DMS114 treated with DMSO at 0.1 percent for 48 hours (cell line): ENCODE measurements around the gene CMTR2.
"Not testable (repeated sequence)": the region's sequence is repeated elsewhere in the genome, so short reads cannot be mapped to it uniquely, and the experiment has no call there.

Source experiments
- DNase-seq: peaks from one replicate; lab custom pipeline; 2025; ENCODE audit not compliant: unreplicated experiment; lab: John Stamatoyannopoulos, UW

CMTR2 gene

GRCh38 chr16:71288890-71289731 is at the start of gene CMTR2:
Gene CMTR2 (minus strand): TSS chr16:71289402. CDS start chr16:71285920, 3,482 bp downstream.
- peak; percentile 96 for DNase-seq

- DNase-seq: no peak
These were observed 49.4 kb upstream of the CMTR2 start for GRCh38 chr16:71338632-71339031.

- no peak for DNase-seq
These were observed 49.0 kb upstream of the CMTR2 start for GRCh38 chr16:71338193-71338592.

- DNase-seq: no peak
These were observed 48.4 kb upstream of the CMTR2 start for GRCh38 chr16:71337631-71338030.

GRCh38 chr16:71328151-71328550 is 38.9 kb upstream of the CMTR2 start:
- no peak for DNase-seq

GRCh38 chr16:71327720-71328119 is 38.5 kb upstream of the CMTR2 start:
- DNase-seq: no peak

- no peak for DNase-seq
These were observed 30.8 kb upstream of the CMTR2 start for GRCh38 chr16:71319999-71320398.

- no peak for DNase-seq
These were observed 26.1 kb upstream of the CMTR2 start for GRCh38 chr16:71315269-71315668.

GRCh38 chr16:71313591-71313990 is 24.4 kb upstream of the CMTR2 start:
- not testable (repeated sequence) for DNase-seq

- peak; percentile 32 for DNase-seq
These were observed 22.5 kb upstream of the CMTR2 start for GRCh38 chr16:71311553-71312158.

GRCh38 chr16:71303938-71304337 is 14.7 kb upstream of the CMTR2 start:
- no peak for DNase-seq

- no peak for DNase-seq
These were observed 8.1 kb upstream of the CMTR2 start for GRCh38 chr16:71297341-71297634.

- DNase-seq: no peak
These were observed 7.6 kb upstream of the CMTR2 start for GRCh38 chr16:71296584-71297340.

GRCh38 chr16:71295950-71296349 is 6.7 kb upstream of the CMTR2 start:
- no peak for DNase-seq

GRCh38 chr16:71293919-71294318 is 4.7 kb upstream of the CMTR2 start:
- DNase-seq: no peak

GRCh38 chr16:71292095-71292494 is 2.9 kb upstream of the CMTR2 start:
- DNase-seq: not testable (repeated sequence)

GRCh38 chr16:71289732-71290062 is 495 bp upstream of the CMTR2 start:
- DNase-seq: no peak

GRCh38 chr16:71288570-71288889 is 672 bp downstream of the CMTR2 start:
- DNase-seq: no peak

- DNase-seq: no peak
These were observed 1.3 kb downstream of the CMTR2 start for GRCh38 chr16:71287911-71288310.

GRCh38 chr16:71287454-71287853 is 1.7 kb downstream of the CMTR2 start:
- no peak for DNase-seq

GRCh38 chr16:71283612-71284011 is 5.6 kb downstream of the CMTR2 start:
- no peak for DNase-seq

GRCh38 chr16:71282943-71283342 is 6.3 kb downstream of the CMTR2 start:
- DNase-seq: no peak
